Measurements from ENCODE around the gene MAJIN. TPM values are rescaled to one million over a fixed set of nuclear protein-coding genes. Genes with fewer than 3 reads are reported as not detected.

Gene MAJIN
- total RNA-seq, 1 experiment from 2014 or later, result not detected

GRCh38 chr11:64933935-64934681, 37.8 kb downstream of the MAJIN start:
- H3K4me3 Mint-ChIP-seq (ENCODE audit: unreplicated experiment), result no peak overlapping the region
- no peak for TF ChIP-seq CTCF (IDR thresholded peaks at IDR 0.05; ENCODE audit: unreplicated experiment)
- ChIA-PET CTCF (interaction anchor here (0.8 kb wide), 1 partner anchor 88 kb away, joined by 3 read pairs; no protein-coding TSS in a partner anchor), POLR2A (interaction anchor here (0.9 to 1.4 kb wide), 2 partner anchors 10 kb away, joined by 3 read pairs; partner anchors contain the start of gene PPP2R5B)
- H3K36me3 Mint-ChIP-seq (ENCODE audit: insufficient read depth, unreplicated experiment), result peaks cover 35% of the 10 kb centered on the region
- intact Hi-C loops (cut with micrococcal nuclease), result no loop called here
- H3K27me3 Mint-ChIP-seq (ENCODE audit: insufficient read depth, unreplicated experiment), result no peaks in the 10 kb centered on the region
- H3K27ac Mint-ChIP-seq (ENCODE audit: low read depth, unreplicated experiment), result no peak overlapping the region
- BruUV-seq (replicated peaks), result TSS peak; percentile 29
- H3K4me1 Mint-ChIP-seq (ENCODE audit: insufficient read depth, unreplicated experiment), result no peaks in the 10 kb centered on the region
- no peak for DNase-seq (ENCODE audit: unreplicated experiment)
- H3K9me3 Mint-ChIP-seq (ENCODE audit: unreplicated experiment), result no peaks in the 10 kb centered on the region

- Mint-ChIP-seq H3K27ac (ENCODE audit: low read depth, unreplicated experiment) (no peak overlapping the region), H3K4me1 (ENCODE audit: insufficient read depth, unreplicated experiment) (no peaks in the 10 kb centered on the region), H3K4me3 (ENCODE audit: unreplicated experiment) (no peak overlapping the region), H3K9me3 (ENCODE audit: unreplicated experiment) (no peaks in the 10 kb centered on the region), H3K36me3 (ENCODE audit: insufficient read depth, unreplicated experiment) (peaks cover 39% of the 10 kb centered on the region), H3K27me3 (ENCODE audit: insufficient read depth, unreplicated experiment) (no peaks in the 10 kb centered on the region)
- ChIA-PET POLR2A (interaction anchor here (1.4 kb wide), 1 partner anchor 9 kb away, joined by 3 read pairs; the partner anchor contains the start of gene PPP2R5B), CTCF (interaction anchor here (0.8 kb wide), 1 partner anchor 87 kb away, joined by 3 read pairs; no protein-coding TSS in a partner anchor)
- no peak for DNase-seq (ENCODE audit: unreplicated experiment)
- no peak for TF ChIP-seq CTCF (IDR thresholded peaks at IDR 0.05; ENCODE audit: unreplicated experiment)
- intact Hi-C loops (cut with micrococcal nuclease), result no loop called here
- BruUV-seq (replicated peaks), result no TSS peak
Measured at GRCh38 chr11:64933213-64933934, 38.5 kb downstream of the MAJIN start.

- H3K27ac Mint-ChIP-seq (ENCODE audit: low read depth, unreplicated experiment), result no peak overlapping the region
Measured at GRCh38 chr11:64932324-64932723, 39.6 kb downstream of the MAJIN start.

More at GRCh38 chr11:64932324-64932723, 39.6 kb downstream of the MAJIN start:
- no peak for TF ChIP-seq CTCF (IDR thresholded peaks at IDR 0.05; ENCODE audit: unreplicated experiment)
- BruUV-seq (replicated peaks), result no TSS peak
- ChIA-PET CTCF (interaction anchor here (0.7 kb wide), 1 partner anchor 82 kb away, joined by 3 read pairs; no protein-coding TSS in a partner anchor), POLR2A (interaction anchor here (0.5 kb wide), 1 partner anchor 170 kb away, joined by 3 read pairs; no protein-coding TSS in a partner anchor)
- no peaks in the 10 kb centered on the region for H3K4me1 Mint-ChIP-seq (ENCODE audit: insufficient read depth, unreplicated experiment)
- H3K4me3 Mint-ChIP-seq (ENCODE audit: unreplicated experiment), result no peak overlapping the region
- H3K36me3 Mint-ChIP-seq (ENCODE audit: insufficient read depth, unreplicated experiment), result peaks cover 49% of the 10 kb centered on the region
- H3K27me3 Mint-ChIP-seq (ENCODE audit: insufficient read depth, unreplicated experiment), result no peaks in the 10 kb centered on the region
- intact Hi-C loops (cut with micrococcal nuclease), result no loop called here
- no peaks in the 10 kb centered on the region for H3K9me3 Mint-ChIP-seq (ENCODE audit: unreplicated experiment)
- DNase-seq (ENCODE audit: unreplicated experiment), result no peak

All from MCF 10A (cell line).